Measurements from ENCODE around the gene NRDE2.
"Not testable (repeated sequence)": the region's sequence is repeated elsewhere in the genome, so short reads cannot be mapped to it uniquely, and the experiment has no call there.

NRDE2 gene

GRCh38 chr14:90268420-90268819 lies 63.3 kb downstream of the NRDE2 start:
- DNase-seq (ENCODE audit: low spot score): no peak

DNA sequence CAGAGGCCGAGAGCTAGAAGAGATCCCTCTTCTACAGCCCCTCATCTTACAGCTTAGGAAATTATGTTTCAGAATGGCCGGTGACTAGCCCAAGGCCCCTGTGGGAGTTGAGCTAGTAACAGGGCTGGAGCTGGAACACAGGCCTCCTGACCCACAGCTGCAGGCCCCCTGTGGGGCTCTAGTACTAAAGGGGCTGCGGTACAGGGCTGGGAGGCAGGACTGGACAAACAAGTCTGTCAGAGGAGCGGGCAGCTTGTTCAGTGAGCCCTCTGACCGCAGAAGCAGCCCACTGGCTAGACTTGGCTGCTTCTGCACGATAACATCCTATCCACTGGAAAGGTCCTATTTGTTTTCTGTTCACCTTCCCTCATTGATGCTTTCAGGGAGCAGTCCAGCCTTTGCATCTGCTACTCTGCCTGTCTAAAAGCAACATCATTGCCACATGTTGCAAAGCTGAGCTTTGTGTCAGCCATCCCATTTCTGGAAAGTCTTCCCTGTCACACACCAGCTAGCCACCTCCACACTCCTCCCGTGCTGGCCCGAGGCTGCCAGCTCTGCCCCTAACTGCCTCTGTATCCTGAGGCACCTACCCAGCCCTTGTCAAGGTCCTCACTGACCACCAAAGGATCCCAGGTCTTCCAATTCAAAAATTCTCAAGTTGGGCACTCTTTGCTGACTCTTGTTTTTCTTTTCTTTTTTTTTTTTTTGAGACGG lies 65.1 kb downstream of the NRDE2 start:
- DNase-seq (ENCODE audit: low spot score): no peak

GRCh38 chr14:90263748-90264449 lies 67.8 kb downstream of the NRDE2 start:
- DNase-seq (ENCODE audit: low spot score): no peak

DNA sequence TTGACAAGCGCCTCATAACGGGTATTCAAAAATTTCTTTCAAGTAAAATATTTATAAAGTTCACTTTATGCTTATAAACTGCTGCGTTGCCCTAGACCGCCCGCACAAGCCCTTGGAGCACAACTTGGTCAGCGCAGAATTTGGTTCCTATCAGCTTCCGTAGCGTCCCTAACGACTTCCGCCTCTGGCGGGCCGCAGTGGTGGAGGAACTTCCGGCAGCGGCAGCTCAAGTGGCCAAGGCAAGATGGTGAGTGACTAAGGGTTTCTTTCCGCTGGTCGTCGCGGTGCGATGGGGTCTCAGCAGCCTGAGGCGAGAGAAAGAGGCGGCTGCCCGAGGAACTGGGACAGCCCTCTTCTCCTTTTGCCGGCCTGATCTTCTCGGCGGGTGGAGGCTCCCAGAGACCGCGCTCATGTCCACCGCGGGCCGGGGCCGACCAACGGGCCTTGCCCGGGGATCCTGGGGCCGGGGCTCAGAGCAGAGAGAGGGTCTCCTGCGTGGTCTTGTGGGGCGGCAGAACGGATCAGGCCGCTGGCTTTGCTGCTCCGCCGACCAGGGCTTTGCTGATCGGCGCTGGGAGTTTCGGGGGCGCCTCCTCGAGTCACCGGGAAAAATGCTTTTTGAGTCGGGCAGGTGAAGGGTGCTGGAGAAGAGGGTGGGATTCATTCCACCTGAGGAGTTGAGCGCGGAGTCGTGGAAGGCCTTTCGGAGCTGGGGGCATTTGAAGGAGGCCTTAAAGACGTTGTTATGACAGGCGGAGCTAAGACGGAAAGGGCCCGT lies 75.2 kb downstream of the NRDE2 start, which contains the start of gene PSMC1:
PSMC1 (plus strand) TSS at position 200 of the 778 bp plus-strand sequence; CDS start at position 245, 45 bp downstream.
- DNase-seq (ENCODE audit: low spot score): peak; percentile 91

- no peak for DNase-seq (ENCODE audit: low spot score)
These were observed 75.9 kb downstream of the NRDE2 start for GRCh38 chr14:90255871-90256270.

DNA sequence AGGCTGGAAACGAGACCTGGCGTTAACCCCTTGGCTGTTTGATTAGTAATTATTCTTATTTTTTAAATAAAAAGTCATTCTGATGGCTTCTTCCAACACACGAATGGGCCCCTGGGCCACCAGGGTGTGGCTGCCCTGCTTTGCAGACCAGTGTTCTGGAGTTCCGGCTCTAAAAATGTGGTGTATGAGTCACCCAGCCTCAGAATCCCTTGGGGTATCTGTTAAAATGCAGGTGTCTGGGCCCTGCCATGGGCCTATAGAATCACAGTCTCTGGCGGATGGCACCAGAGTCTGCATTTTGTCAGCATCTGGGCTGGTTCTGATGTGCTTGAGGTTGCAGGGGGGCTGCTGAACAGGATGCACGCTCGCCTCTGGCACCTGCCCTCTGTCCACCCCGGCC lies 77.9 kb downstream of the NRDE2 start:
- DNase-seq (ENCODE audit: low spot score): no peak

- DNase-seq (ENCODE audit: low spot score): no peak
These were observed 83.1 kb downstream of the NRDE2 start for GRCh38 chr14:90248594-90248993.

DNA sequence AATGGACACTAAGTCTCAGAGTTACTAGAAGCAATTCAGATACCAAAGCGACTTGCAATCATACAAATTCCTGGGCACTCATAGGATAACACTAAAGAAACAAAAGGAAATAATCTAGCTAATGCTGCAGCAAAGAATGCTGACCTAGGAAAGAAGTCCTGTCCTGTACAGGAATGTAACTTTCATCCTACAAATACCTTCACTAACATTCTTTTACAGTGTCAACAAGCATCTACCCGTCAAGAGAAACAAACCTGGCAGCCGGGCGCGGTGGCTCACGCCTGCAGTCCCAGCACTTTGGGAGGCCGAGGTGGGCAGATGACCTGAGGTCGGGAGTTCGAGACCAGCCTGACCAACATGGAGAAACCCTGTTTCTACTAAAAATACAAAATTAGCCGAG lies 84.3 kb downstream of the NRDE2 start:
- DNase-seq (ENCODE audit: low spot score): not testable (repeated sequence)

DNA sequence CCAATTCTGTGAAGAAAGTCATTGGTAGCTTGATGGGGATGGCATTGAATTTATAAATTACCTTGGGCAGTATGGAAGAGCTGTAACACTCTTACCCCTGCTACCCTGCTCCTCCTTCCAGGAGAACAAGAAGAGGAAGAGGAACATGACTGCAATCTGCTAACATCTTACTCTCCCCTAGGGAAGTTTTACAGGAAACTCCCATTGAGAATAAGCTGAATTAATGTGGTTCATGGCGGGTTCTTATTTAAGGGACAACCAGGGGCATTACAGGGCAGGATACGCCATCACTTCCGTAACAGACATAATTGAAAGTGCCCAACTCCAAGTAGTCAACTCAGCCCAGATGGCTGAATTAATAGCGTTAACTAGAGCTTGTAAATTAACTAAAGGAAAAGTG lies 84.8 kb downstream of the NRDE2 start:
- no peak for DNase-seq (ENCODE audit: low spot score)

GRCh38 chr14:90242444-90242843 lies 89.3 kb downstream of the NRDE2 start:
- DNase-seq (ENCODE audit: low spot score): no peak

- DNase-seq (ENCODE audit: low spot score): no peak
These were observed 92.6 kb downstream of the NRDE2 start for GRCh38 chr14:90239139-90239538.

DNA sequence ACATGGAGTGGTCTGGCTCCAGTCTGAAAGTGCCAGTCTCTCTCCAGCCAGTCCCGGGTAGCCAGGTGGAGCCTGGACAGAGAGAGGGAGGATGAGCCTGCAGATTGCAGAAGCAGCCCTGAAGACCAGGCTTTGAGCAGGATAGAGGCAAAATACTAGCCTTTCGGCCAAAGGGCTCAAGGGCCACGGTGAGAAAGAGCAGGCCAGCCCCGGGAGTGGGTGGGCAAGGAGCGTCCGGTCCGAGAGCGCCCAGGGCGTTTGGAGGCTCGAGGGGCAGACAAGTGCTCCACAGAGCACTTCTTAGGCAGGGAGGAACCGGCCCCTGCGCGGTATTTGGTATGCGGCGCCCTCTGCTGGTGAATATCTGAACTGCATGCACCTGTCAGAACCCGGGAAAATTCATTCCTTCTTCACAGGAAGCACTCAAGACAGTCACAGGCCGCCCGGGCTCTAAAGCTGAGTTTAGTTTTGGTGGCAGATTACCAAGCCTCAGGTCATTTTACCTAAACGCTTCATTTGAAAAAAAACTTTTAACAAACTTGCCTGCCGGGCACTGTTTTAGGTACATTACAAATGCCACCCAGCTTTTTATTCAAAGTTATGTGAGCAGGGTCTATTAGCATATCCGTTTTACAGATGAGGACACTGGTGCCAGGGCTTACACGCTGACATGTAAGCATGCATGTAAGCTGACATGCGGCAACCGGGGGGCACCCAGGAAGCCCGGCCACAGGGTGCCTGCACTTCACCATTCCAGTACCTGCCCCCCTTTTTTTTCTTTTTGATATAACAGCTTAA lies 96.4 kb downstream of the NRDE2 start:
- DNase-seq (ENCODE audit: low spot score): peak; percentile 82

GRCh38 chr14:90229942-90230341 lies 101.8 kb downstream of the NRDE2 start:
- not testable (repeated sequence) for DNase-seq (ENCODE audit: low spot score)

GRCh38 chr14:90228478-90228877 lies 103.3 kb downstream of the NRDE2 start:
- DNase-seq (ENCODE audit: low spot score): no peak
